ENCODE data around the gene TMEM218.

TMEM218 gene

DNA sequence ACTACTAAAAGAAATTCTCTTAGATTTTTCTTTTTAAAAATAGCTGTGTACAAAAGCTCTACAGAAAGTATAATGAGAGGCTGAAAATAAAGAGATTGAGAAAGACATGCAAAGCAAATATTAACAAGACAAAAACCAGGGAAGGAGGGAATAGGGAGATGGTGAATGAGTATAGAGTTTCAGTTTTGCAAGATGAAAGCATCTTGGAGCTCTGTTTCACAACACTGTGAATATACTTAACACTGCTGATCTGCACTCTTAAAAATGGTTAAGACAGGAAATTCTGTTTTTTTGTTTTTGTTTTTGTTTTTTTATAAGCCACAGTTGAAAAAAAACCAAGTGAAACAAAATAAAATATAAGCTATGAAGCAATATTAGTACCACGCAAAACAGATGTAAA lies 5.5 kb downstream of the TMEM218 start:
- H3K36me3 ChIP-seq: peaks cover 0 to 18% (median 3%) of the 10 kb centered on the region in 3 donors
- H3K4me1 ChIP-seq: peaks cover 0 to 8% (median 2%) of the 10 kb centered on the region in 4 donors
- DNase-seq: no peak
- H3K27me3 ChIP-seq: no peaks in the 10 kb centered on the region
- H3K9me3 ChIP-seq: no peaks in the 10 kb centered on the region
- H3K4me3 ChIP-seq: no peak overlapping the region
- no peak overlapping the region for H3K27ac ChIP-seq
- intact Hi-C loops (cut with DNase I; ENCODE audit: low total_unique reads): no loop called here
- TF ChIP-seq, protein P1, sequence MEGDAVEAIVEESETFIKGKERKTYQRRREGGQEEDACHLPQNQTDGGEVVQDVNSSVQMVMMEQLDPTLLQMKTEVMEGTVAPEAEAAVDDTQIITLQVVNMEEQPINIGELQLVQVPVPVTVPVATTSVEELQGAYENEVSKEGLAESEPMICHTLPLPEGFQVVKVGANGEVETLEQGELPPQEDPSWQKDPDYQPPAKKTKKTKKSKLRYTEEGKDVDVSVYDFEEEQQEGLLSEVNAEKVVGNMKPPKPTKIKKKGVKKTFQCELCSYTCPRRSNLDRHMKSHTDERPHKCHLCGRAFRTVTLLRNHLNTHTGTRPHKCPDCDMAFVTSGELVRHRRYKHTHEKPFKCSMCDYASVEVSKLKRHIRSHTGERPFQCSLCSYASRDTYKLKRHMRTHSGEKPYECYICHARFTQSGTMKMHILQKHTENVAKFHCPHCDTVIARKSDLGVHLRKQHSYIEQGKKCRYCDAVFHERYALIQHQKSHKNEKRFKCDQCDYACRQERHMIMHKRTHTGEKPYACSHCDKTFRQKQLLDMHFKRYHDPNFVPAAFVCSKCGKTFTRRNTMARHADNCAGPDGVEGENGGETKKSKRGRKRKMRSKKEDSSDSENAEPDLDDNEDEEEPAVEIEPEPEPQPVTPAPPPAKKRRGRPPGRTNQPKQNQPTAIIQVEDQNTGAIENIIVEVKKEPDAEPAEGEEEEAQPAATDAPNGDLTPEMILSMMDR (IDR thresholded peaks at IDR 0.05): no peak

DNA sequence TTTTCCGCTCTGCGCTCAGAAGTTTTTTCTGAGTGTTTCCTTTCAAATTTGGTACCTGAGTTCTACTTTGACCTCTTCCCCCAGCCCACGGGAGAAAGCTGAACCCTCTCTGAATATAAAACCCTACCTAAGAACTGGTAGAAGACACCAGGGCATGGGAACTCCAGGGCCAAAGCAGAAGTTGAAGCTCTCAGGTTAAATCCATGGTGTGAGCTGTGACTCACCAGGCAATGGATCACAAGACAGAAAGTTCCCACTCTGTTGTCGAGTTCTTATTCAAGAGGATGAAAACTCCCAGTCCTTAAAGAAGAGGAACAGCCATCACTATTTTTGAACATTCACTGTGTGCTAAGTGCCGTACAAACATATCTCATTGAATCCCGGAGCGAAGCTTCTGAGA lies 8.9 kb downstream of the TMEM218 start:
- Histone ChIP-seq H3K27ac (no peak overlapping the region), H3K4me1 (no peaks in the 10 kb centered on the region), H3K27me3 (no peaks in the 10 kb centered on the region), H3K36me3 (peaks cover 2 to 52% (median 27%) of the 10 kb centered on the region in 3 donors), H3K9me3 (no peaks in the 10 kb centered on the region), H3K4me3 (no peak overlapping the region)
- TF ChIP-seq, protein P1 (IDR thresholded peaks at IDR 0.05): no peak
- intact Hi-C loops (cut with DNase I; ENCODE audit: low total_unique reads): no loop called here
- DNase-seq: no peak

DNA sequence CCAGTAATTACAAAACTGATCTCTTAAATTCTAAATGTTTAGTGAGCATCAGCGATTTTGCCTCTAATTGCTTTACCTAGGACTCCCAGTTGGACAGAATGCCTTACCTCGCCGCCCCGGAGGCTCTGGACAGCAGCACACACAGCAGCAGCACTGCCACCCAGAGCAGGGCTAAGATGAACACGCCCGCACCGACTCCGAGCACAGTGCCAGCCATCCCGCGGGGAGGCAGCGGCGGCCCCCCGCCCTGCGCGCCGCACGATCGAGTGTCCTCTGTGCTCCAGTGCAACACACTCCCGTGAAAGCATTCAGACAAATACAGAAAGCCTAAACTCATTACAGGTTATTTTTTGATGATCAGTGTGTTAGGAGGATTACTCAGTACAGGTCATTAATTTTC lies 9.4 kb downstream of the TMEM218 start:
- no peak for DNase-seq
- Histone ChIP-seq H3K4me3 (no peak overlapping the region), H3K9me3 (no peaks in the 10 kb centered on the region), H3K27ac (no peak overlapping the region), H3K4me1 (no peaks in the 10 kb centered on the region), H3K27me3 (no peaks in the 10 kb centered on the region), H3K36me3 (peaks cover 7 to 57% (median 32%) of the 10 kb centered on the region in 3 donors)
- intact Hi-C loops (cut with DNase I; ENCODE audit: low total_unique reads): no loop called here
- TF ChIP-seq, protein P1 (IDR thresholded peaks at IDR 0.05): no peak

DNA sequence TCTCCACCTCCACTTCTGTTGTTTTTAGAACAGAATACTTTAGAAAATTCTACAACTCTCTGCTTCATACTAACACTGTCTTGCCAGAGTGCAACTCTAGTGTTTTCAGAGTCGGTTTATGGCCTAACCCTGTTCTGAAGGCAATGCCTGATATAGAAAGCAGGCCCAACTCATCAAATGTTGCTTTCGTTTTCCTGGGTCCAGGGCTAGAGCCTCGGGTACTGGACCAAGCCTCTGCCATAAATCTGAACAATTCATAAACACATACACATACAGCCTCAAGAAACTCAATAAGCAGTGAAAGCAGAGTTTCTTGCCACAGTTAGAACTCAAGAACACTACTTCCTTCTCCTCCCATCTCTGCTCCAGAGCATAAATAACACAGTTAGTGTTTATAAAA lies 9.8 kb downstream of the TMEM218 start:
- Histone ChIP-seq H3K4me1 (no peaks in the 10 kb centered on the region), H3K27me3 (no peaks in the 10 kb centered on the region), H3K36me3 (peaks cover 10 to 61% (median 36%) of the 10 kb centered on the region in 3 donors), H3K27ac (no peak overlapping the region), H3K9me3 (no peaks in the 10 kb centered on the region), H3K4me3 (no peak overlapping the region)
- no peak for DNase-seq
- intact Hi-C loops (cut with DNase I; ENCODE audit: low total_unique reads): no loop called here
- TF ChIP-seq, protein P1 (IDR thresholded peaks at IDR 0.05): no peak

DNA sequence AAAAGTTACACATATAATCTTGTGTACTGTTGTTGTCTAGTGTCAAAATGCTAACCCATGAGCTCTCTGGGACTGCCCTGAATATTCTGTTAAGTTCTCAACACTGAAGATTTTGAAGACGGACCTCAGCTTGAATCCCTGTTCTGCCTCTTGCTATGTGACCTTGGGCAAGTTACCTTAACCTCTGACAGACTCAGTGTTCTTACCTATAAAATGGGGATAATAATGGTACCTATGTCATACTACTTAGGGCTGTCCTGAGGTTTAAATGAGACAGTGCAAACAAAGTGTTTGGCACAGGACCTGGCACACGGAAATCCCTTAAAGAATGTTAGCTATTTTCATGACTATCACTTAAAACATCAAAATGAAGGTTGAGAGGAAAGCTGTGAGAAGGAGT lies 11.3 kb downstream of the TMEM218 start:
- Histone ChIP-seq H3K27me3 (no peaks in the 10 kb centered on the region), H3K4me1 (no peaks in the 10 kb centered on the region), H3K36me3 (peaks cover 15 to 72% (median 42%) of the 10 kb centered on the region in 3 donors), H3K4me3 (no peak overlapping the region), H3K27ac (no peak overlapping the region), H3K9me3 (no peaks in the 10 kb centered on the region)
- intact Hi-C loops (cut with DNase I; ENCODE audit: low total_unique reads): no loop called here
- no peak for DNase-seq
- TF ChIP-seq, protein P1 (IDR thresholded peaks at IDR 0.05): no peak

DNA sequence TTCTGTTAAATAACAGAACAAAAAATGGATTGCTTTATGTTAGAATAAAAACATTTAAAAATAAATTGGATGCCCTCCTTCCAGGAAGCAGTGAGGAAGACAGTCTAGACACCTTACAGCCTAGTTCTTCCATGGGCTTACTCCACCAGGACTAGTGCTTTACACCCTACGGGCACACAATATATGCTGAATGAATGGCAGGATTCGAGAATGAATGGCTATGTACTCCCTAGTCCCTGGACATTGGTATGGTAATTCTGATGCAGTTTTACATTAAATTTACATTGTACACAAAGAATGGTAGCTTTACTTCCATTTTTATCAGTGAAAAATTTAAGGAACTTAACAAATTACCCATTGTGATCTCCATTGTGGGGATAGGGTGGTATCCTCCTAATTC lies 16.7 kb downstream of the TMEM218 start:
- DNase-seq: no peak
- Histone ChIP-seq H3K4me1 (peaks cover 0 to 7% (median 3%) of the 10 kb centered on the region in 4 donors), H3K27ac (no peak overlapping the region), H3K9me3 (no peaks in the 10 kb centered on the region), H3K27me3 (no peaks in the 10 kb centered on the region), H3K4me3 (no peak overlapping the region), H3K36me3 (peaks cover 15 to 49% (median 28%) of the 10 kb centered on the region in 3 donors)
- TF ChIP-seq, protein P1 (IDR thresholded peaks at IDR 0.05): no peak
- intact Hi-C loops (cut with DNase I; ENCODE audit: low total_unique reads): no loop called here

All from tibial artery (tissue), 4 donors.